SKM-1 (cell line): ENCODE data around the gene IQCK.

Experiments
- DNase-seq: peaks from one replicate; lab custom pipeline; 2025; ENCODE audit not compliant: unreplicated experiment; lab: John Stamatoyannopoulos, UW

IQCK gene

DNA sequence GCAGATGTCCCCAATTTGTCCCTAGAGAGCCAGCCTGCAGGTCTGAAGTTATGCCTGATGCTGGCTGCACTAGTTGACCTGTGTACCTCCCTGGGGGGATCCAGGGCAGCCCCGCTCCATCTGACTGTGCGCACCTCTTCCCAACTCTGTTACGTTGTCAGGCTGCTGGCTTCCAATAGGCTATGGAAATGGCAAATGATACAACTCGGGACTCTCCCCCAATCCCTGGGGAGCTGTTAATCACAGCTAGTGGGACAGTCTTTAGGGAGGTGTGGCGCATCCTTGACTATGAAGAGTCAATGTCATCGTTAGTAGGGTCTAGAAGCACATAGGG lies 136.4 kb downstream of the IQCK start:
- DNase-seq, result no peak

GRCh38 chr16:19856120-19856519 lies 138.0 kb downstream of the IQCK start:
- DNase-seq, result no peak

DNA sequence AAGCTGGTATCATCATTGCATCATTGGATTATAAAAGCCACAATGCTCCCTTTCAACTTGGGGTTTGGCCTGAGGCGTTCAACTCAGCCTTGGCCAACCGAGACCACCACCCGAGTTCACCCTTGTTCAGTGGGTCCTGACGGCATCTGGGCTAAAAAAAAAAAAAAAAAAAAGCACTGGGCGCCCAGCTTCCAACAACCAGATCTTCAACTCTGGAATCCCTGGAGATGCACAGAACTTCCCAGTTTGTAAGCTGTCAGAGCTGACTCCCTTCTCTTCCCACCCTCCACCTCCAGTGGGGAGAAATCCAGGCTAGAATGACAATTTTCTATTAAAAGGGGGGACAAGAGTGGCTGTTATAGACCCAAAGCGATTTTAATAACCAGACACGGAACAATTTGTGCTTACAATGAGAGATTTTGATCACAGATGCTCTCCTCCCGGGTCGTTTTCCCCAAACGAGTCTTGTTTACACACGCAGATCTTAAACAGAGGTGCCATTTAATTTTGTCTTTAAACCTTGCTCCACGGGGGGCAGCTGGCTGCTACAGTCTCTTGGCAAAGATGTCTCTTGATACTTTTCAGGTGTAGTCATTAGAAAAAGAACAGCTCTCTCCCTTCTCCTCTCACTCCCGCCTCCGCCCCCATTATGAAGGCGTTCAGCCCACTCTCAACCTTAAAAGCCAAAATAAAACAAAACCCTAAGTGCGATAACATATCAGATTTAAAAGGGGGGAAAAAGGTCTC lies 139.7 kb downstream of the IQCK start:
- DNase-seq, result no peak

- no peak for DNase-seq
These were observed 140.4 kb downstream of the IQCK start for GRCh38 chr16:19858340-19859018.

GRCh38 chr16:19859166-19859565 lies 141.1 kb downstream of the IQCK start:
- DNase-seq, result no peak

DNA sequence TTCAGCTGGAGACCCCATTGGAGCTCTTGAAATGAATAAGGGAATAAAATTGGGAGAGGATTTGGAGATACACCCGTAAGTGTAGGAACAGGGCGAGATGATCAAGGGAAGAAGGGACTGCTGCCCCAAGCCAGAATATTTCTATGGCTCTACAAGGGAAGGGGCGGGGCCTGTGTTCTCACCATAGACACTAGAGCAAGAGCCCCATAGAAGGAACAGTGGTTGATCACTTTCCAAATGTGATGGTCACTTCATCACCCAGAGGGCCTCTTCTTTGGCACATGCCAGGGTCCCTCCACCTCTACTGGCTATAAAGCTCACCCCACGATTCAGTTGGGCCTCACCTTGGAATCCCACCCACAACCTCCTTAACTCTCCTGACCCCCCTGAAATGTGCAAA lies 141.5 kb downstream of the IQCK start:
- DNase-seq, result no peak

GRCh38 chr16:19860166-19861041 lies 142.3 kb downstream of the IQCK start:
- no peak for DNase-seq

DNA sequence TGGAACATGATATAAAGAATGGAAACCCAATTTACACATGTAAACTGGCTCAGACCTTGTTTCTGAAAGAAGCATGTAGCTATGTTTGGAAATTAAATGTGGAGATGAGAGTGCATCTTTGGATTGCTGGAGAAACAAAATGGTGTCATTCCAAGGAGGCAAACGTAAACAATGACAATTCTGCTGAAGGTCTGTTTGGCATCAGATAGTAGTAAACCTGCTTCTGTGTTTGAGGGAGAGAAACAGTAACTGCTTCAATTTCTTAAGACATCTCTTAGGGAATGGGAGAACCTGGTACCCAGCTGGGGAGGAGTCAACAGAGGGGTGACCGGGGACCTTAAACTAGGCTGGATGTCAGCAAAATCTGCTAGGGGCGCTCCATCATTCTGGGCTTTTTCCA lies 143.1 kb downstream of the IQCK start:
- DNase-seq, result no peak

- DNase-seq, result no peak
These were observed 143.8 kb downstream of the IQCK start for GRCh38 chr16:19861811-19862327.

DNA sequence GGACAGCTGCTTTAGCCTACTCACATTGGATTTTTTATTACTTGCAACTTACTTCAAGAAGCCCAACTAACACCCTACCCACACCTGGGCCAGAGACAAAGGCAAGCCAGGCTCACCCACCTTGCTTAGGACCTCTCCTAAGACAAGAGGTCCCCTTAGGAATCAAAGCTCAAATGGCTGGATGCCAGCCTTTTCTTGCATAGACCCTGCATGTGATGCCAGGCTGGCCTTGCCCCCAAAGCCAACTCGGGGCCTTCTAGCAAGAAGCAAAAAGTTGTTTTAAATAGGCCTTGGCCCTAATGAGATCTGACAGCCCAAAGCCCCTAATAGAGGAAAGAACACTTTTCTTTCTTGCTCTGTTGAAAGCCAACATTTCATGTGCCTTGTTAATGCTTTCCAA lies 145.9 kb downstream of the IQCK start:
- DNase-seq, result no peak

GRCh38 chr16:19864566-19864965 lies 146.5 kb downstream of the IQCK start:
- no peak for DNase-seq

- no peak for DNase-seq
These were observed 150.3 kb downstream of the IQCK start for GRCh38 chr16:19868421-19868820.

- DNase-seq, result no peak
These were observed 153.7 kb downstream of the IQCK start for GRCh38 chr16:19871721-19872120.

DNA sequence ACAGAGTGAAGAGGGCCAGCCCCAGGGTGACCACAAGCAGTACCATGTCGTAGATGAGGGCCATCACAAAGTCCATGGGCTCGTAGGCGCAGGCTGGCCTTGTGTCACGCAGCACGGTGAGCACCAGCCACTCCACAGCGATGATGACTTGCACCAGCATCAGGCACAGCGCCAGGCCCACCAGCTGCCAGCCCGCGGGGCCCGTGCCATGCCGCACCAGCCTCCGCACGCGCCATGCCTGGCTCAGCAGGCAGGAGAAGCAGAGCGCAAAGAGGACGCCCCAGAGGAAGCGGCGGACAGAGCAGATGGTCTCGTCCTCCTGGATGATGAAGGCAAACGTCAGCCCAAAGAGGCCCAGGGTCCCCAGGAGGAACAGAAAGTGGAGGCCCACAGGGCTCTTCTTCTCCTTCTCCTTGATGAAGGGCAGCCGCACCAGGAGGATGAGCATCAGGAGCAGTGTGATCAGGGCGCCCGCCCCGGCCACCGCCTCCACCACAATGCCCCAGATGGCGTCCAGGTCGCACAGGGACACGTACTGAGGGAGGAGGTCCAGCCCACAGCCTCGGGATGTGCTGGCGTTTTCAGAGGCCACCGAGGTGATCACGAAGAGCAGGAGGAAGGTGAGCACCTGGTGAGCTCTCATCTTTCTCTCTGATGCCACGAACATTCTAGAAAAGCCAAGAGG lies 154.2 kb downstream of the IQCK start:
- no peak for DNase-seq

DNA sequence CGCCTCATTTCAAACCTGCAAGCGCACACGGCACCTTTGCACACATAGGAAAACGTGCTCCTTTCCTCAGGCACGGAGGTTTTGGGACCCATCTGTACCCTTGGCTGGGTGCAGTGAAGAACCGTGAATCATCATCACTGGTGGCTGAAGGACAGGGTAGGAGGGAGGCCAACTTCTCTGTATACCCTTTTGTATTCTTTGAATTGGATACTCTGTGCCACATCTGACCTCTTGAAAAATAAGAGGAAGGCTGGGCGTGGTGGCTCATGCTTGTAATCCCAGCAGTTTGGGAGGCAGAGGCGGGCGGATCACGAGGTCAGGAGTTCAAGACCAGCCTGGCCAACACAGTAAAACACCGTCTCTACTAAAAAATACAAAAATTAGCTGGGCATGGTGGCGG lies 154.9 kb downstream of the IQCK start:
- DNase-seq, result no peak

DNA sequence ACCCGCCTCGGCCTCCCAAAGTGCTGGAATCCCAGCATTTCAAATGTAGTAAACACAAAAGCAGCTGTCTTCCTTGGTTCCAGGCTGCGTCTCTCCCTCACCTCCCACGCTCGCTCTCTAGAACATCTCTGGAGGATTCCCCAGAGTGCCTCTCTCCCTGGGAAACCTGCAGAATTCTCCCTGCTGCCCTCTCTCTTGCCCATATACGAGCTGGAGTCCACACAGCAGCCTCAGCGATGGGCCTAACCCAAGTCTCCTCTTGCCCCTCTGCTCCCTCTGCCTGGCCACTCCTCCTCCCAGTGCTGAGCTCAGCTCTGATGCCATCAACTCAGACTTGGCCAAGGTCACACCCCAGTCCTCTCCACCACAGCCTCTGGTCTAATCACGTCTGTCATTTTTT lies 156.0 kb downstream of the IQCK start:
- no peak for DNase-seq

- no peak for DNase-seq
These were observed 156.9 kb downstream of the IQCK start for GRCh38 chr16:19874851-19875546.

GRCh38 chr16:19875900-19876299 lies 157.8 kb downstream of the IQCK start:
- DNase-seq, result no peak

DNA sequence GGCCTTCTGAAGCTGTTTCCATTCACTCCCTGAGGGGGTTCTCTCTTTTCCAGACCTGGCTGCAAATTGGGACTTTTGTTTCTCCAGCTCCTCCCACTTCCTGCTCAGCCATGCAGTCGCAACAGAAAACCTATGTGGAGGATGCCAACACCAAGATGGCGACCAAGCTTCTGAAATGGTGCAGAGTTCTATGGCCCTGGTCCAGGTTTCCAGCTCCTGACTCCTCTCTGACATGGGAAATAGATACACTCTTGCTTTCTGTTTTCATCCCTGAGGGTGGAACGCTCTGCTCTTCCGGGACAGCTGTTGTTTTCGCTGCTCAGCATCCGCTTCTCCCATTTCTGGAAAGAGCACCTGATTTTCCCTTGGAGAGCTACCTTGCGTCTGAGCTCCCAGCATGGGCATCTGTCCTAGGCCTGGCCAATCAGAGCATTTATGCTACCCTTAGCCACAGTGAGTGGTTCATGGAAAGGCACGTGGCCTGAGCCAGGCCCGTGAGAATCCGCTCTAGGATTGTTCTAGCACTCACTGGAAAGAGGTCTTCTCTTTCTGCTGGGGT lies 158.5 kb downstream of the IQCK start:
- DNase-seq, result no peak

DNA sequence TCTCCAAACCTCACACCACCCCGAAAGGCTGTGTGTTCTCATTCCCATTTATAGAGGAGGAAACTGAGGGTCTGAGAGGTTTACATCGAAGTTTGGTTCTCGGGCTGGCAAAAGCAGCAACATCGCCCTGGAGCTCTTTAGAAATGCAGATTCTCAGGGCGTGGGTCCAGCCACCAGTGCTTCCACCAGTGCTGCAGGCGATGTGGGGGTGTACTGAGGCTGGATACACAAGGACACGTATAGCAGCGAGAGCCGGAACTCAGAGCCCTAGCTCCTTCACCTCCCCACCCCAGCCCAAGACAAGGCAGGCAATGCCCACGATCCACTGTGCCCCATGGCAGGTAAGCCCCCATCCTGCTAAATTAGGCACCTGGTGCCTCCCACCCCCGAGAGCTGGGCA lies 160.7 kb downstream of the IQCK start:
- DNase-seq, result no peak
